HFFc6 (cell line): Measurements from ENCODE around the gene KLF7. TPM values are rescaled to one million over a fixed set of nuclear protein-coding genes. Genes with fewer than 3 reads are reported as not detected.

Experiments used
- DNase-seq: peaks from one replicate; pipeline ENCODE4 v3.0.0-alpha.2; 2018
- H3K27ac Mint-ChIP-seq: 2 replicates; pipeline ENCODE4 v1.8.0; 2020; ENCODE audit warnings: mild to moderate bottlenecking, mixed read lengths
- H3K27me3 Mint-ChIP-seq: 2 replicates; pipeline ENCODE4 v1.8.0; 2021; ENCODE audit warnings: mild to moderate bottlenecking, moderate library complexity, mixed read lengths; ENCODE audit not compliant: insufficient read depth
- H3K36me3 Mint-ChIP-seq: 2 replicates; pipeline ENCODE4 v1.8.0; 2021; ENCODE audit warnings: low read depth, mixed read lengths
- H3K4me1 Mint-ChIP-seq: 2 replicates; pipeline ENCODE4 v1.8.0; 2020; ENCODE audit warnings: low read depth, mixed read lengths
- H3K4me3 Mint-ChIP-seq: 2 replicates; pipeline ENCODE4 v1.8.0; 2020; ENCODE audit warnings: mild to moderate bottlenecking, moderate library complexity, mixed read lengths
- H3K9me3 Mint-ChIP-seq: 2 replicates; pipeline ENCODE4 v1.8.0; 2020; ENCODE audit warnings: mild to moderate bottlenecking, mixed read lengths
- CTCF ChIP-seq: fragments of 200-600 bp; sonication (generic); IDR thresholded peaks from 2 replicates; pipeline ENCODE4 v1.5.0; 2021; ENCODE audit warnings: antibody characterized with exemption, mild to moderate bottlenecking
- total RNA-seq, 6 experiments: library from RNA; stranded (reverse); fragmentation: NEBNext Ultra II Directional; extraction: Animal tissue kit (Norgen Biotek cat#: 25700); gene quantifications; 2 replicates in 1 of 6; 3 replicates in 5 of 6; pipeline ENCODE4 v1.2.3, GENCODE V29; 2021

KLF7 gene
- total RNA-seq, 6 experiments from 2014 or later, result 29.4 to 45.0 (median 34.0) TPM

GRCh38 chr2:207139552-207139951 is 26.2 kb downstream of the KLF7 start:
- H3K4me3 Mint-ChIP-seq, result no peak overlapping the region
- H3K27ac Mint-ChIP-seq, result no peak overlapping the region; the same call in 1 of the 2 replicates
- no peak for DNase-seq
- no peaks in the 10 kb centered on the region for H3K9me3 Mint-ChIP-seq
- peaks cover 3% of the 10 kb centered on the region for H3K27me3 Mint-ChIP-seq
- peaks cover 50% of the 10 kb centered on the region for H3K36me3 Mint-ChIP-seq
- peaks cover 88% of the 10 kb centered on the region for H3K4me1 Mint-ChIP-seq
- no peak for TF ChIP-seq CTCF

- no peaks in the 10 kb centered on the region; the same call in 1 of the 2 replicates for H3K27me3 Mint-ChIP-seq
- no peak for DNase-seq
- H3K36me3 Mint-ChIP-seq, result peaks cover 42% of the 10 kb centered on the region
- no peak overlapping the region for H3K27ac Mint-ChIP-seq
- H3K4me3 Mint-ChIP-seq, result no peak overlapping the region; the same call in 1 of the 2 replicates
- no peaks in the 10 kb centered on the region for H3K9me3 Mint-ChIP-seq
- TF ChIP-seq CTCF, result no peak
- peaks cover 88% of the 10 kb centered on the region for H3K4me1 Mint-ChIP-seq
Observed at GRCh38 chr2:207138627-207139297, 27.0 kb downstream of the KLF7 start.

- H3K27me3 Mint-ChIP-seq, result peaks cover 1% of the 10 kb centered on the region; the same call in 1 of the 2 replicates
- peaks cover 41% of the 10 kb centered on the region for H3K36me3 Mint-ChIP-seq
- H3K4me3 Mint-ChIP-seq, result no peak overlapping the region
- H3K27ac Mint-ChIP-seq, result 0 out of 2 replicates have a peak overlapping the region, but pooled peaks have one; percentile 1
- no peak for TF ChIP-seq CTCF
- peaks cover 88% of the 10 kb centered on the region for H3K4me1 Mint-ChIP-seq
- no peak for DNase-seq
- no peaks in the 10 kb centered on the region for H3K9me3 Mint-ChIP-seq
Observed at GRCh38 chr2:207137596-207138337, 28.0 kb downstream of the KLF7 start.

- TF ChIP-seq CTCF, result no peak
- peaks cover 88% of the 10 kb centered on the region for H3K4me1 Mint-ChIP-seq
- peak overlapping the region; percentile 83 for H3K27ac Mint-ChIP-seq
Observed at GRCh38 chr2:207136874-207137273, 28.9 kb downstream of the KLF7 start.

GRCh38 chr2:207135801-207136457 is 29.8 kb downstream of the KLF7 start:
- DNase-seq, result no peak
- H3K4me3 Mint-ChIP-seq, result peak overlapping the region; percentile 68
- H3K36me3 Mint-ChIP-seq, result peaks cover 41% of the 10 kb centered on the region
- TF ChIP-seq CTCF, result no peak
- peaks cover 88% of the 10 kb centered on the region for H3K4me1 Mint-ChIP-seq
- H3K9me3 Mint-ChIP-seq, result no peaks in the 10 kb centered on the region
- peak overlapping the region; percentile 83 for H3K27ac Mint-ChIP-seq
- peaks cover 2% of the 10 kb centered on the region; the same call in 1 of the 2 replicates for H3K27me3 Mint-ChIP-seq

More at GRCh38 chr2:207136874-207137273, 28.9 kb downstream of the KLF7 start:
- Mint-ChIP-seq H3K9me3 (no peaks in the 10 kb centered on the region), H3K36me3 (peaks cover 41% of the 10 kb centered on the region), H3K27me3 (peaks cover 2% of the 10 kb centered on the region; the same call in 1 of the 2 replicates), H3K4me3 (no peak overlapping the region)
- DNase-seq, result no peak
